GM10248 (cell line): ENCODE measurements around the gene FGF14.

Experiments used
- CTCF ChIA-PET: fragments of 300-600 bp; sonication (Branson Sonifier 250); formaldehyde crosslinking; extraction: SDS; loops from one replicate; lab custom pipeline; 2021; ENCODE audit warnings: antibody characterized with exemption; lab: Yijun Ruan, JAX
- POLR2A ChIA-PET: fragments of 350-650 bp; sonication (Branson Sonifier 250); formaldehyde crosslinking; extraction: SDS; loops from one replicate; lab custom pipeline; 2020; ENCODE audit warnings: antibody characterized with exemption; lab: Yijun Ruan, JAX
- DNase-seq: peaks from one replicate; pipeline ENCODE4 v3.0.0; 2012; ENCODE audit errors: extremely low spot score
- CTCF ChIP-seq: IDR thresholded peaks from 2 replicates; pipeline ENCODE4 v1.5.1; 2012; ENCODE audit warnings: mild to moderate bottlenecking, low read depth; ENCODE audit errors: extremely low read depth, missing control alignments, control extremely low read depth

FGF14 gene

GRCh38 chr13:101939370-101939769 is 462.5 kb downstream of the FGF14 start:
- ChIA-PET CTCF (no interaction called here), POLR2A (no interaction called here)
- no peak for TF ChIP-seq CTCF
- no peak for DNase-seq

GRCh38 chr13:101935828-101936227 is 466.0 kb downstream of the FGF14 start:
- DNase-seq = no peak
- CTCF ChIA-PET = no interaction called here
- no peak for TF ChIP-seq CTCF
- POLR2A ChIA-PET = no interaction called here

GRCh38 chr13:101931186-101931585 is 470.7 kb downstream of the FGF14 start:
- ChIA-PET CTCF (no interaction called here), POLR2A (no interaction called here)
- TF ChIP-seq CTCF = no peak
- DNase-seq = no peak

GRCh38 chr13:101930331-101930730 is 471.5 kb downstream of the FGF14 start:
- ChIA-PET CTCF (no interaction called here), POLR2A (no interaction called here)
- DNase-seq = no peak
- no peak for TF ChIP-seq CTCF

- POLR2A ChIA-PET = no interaction called here
- CTCF ChIA-PET = no interaction called here
- no peak for DNase-seq
- no peak for TF ChIP-seq CTCF
These were observed 476.1 kb downstream of the FGF14 start for GRCh38 chr13:101925731-101926130.

- ChIA-PET POLR2A (no interaction called here), CTCF (interaction anchor here (1.2 kb wide), 1 partner anchor 19 kb away, joined by 4 read pairs; no protein-coding TSS in a partner anchor)
- no peak for DNase-seq
- TF ChIP-seq CTCF = no peak
These were observed 482.2 kb downstream of the FGF14 start for GRCh38 chr13:101919541-101920181.
